ENCODE data around the gene GPR176. TPM values are rescaled to one million over a fixed set of nuclear protein-coding genes. Genes with fewer than 3 reads are reported as not detected.

Gene GPR176
- total RNA-seq, 2 experiments from 2014 or later = 0.57 TPM; not detected in 1

DNA sequence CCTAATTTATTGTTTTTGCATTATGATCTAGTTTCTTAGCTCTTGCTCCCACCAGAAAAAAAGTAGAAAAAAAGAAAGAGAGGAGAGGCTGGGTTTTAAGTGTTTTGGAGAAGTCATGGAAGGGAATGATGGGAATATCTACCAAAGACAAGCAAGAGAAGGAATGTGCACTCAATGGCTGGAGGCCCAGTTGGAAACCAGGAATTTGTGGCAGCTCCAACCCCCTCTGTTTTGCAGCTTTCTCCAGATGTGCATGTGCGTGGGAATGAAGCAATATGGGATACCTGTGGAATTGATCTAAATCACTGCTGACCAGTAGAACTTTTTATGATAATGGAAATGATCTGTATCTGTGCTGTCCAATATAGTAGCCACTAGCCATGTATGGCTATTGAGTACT, 41.0 kb upstream of the GPR176 start:
- Histone ChIP-seq H3K79me2 (ENCODE audit: insufficient read depth, low read depth, low read length) (no peaks in the 10 kb centered on the region), H3K27ac (ENCODE audit: low read depth, low read length, poor library complexity, severe bottlenecking) (no peak overlapping the region), H4K20me1 (ENCODE audit: insufficient read depth, low read length) (no peaks in the 10 kb centered on the region), H3K4me3 (ENCODE audit: low read depth, low read length, poor library complexity, severe bottlenecking) (no peak overlapping the region), H2AFZ (ENCODE audit: low read length) (no peak overlapping the region), H3K4me1 (ENCODE audit: insufficient read depth, low read length, poor library complexity, severe bottlenecking) (no peaks in the 10 kb centered on the region), H3K36me3 (ENCODE audit: insufficient read depth, low read length) (no peaks in the 10 kb centered on the region), H3K9me2 (ENCODE audit: insufficient read depth, low read length) (no peaks in the 10 kb centered on the region), H3K9me3 (ENCODE audit: low read length) (no peaks in the 10 kb centered on the region), H3K4me2 (ENCODE audit: low read length) (no peak overlapping the region)
- TF ChIP-seq EZH2phosphoT487 (IDR thresholded peaks at IDR 0.05; ENCODE audit: borderline replicate concordance, low read depth, low read length) (no peak), CTCF (conservative IDR thresholded peaks at IDR 0.05; ENCODE audit: low read length) (no peak)
- no TSS peak for BruUV-seq (replicated peaks)
- intact Hi-C loops (cut with micrococcal nuclease; ENCODE audit: unreplicated experiment) = no loop called here
- DNase-seq (ENCODE audit: low spot score) = no peak
- CTCF ChIA-PET (ENCODE audit: unreplicated experiment) = no interaction called here
- POLR2A ChIA-PET = no interaction called here

DNA sequence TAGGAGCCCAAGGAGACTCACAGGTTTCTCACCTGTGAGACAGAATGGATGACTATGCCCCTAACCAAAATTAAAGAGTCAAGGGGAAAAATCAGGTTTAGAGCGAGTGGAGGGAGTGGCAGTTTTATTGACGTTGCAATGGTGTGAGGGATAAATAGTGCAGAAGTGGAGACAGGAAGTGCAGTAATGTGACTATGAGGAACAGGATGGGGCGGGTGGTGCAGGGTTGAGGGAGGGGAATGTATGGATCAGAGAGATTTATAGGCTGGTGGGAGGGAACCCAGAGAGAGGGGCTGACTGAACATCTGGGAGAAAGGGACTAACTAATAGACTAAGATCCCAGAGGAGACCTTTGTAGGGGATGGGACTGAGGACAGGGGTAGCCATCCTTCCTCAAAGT, 40.3 kb upstream of the GPR176 start:
- no peak overlapping the region for H3K4me3 ChIP-seq (ENCODE audit: low read depth, low read length, poor library complexity, severe bottlenecking)
- no peaks in the 10 kb centered on the region for H3K9me2 ChIP-seq (ENCODE audit: insufficient read depth, low read length)
- H3K4me2 ChIP-seq (ENCODE audit: low read length) = no peak overlapping the region
- no peaks in the 10 kb centered on the region for H3K4me1 ChIP-seq (ENCODE audit: insufficient read depth, low read length, poor library complexity, severe bottlenecking)
- no peak for DNase-seq (ENCODE audit: low spot score)
- H3K9me3 ChIP-seq (ENCODE audit: low read length) = no peaks in the 10 kb centered on the region
- no peak overlapping the region for H2AFZ ChIP-seq (ENCODE audit: low read length)
- intact Hi-C loops (cut with micrococcal nuclease; ENCODE audit: unreplicated experiment) = no loop called here
- BruUV-seq (replicated peaks) = no TSS peak
- H3K79me2 ChIP-seq (ENCODE audit: insufficient read depth, low read depth, low read length) = no peaks in the 10 kb centered on the region
- H3K36me3 ChIP-seq (ENCODE audit: insufficient read depth, low read length) = no peaks in the 10 kb centered on the region
- no peak overlapping the region for H3K27ac ChIP-seq (ENCODE audit: low read depth, low read length, poor library complexity, severe bottlenecking)
- no peak for TF ChIP-seq EZH2phosphoT487 (IDR thresholded peaks at IDR 0.05; ENCODE audit: borderline replicate concordance, low read depth, low read length)
- no peak for TF ChIP-seq CTCF (conservative IDR thresholded peaks at IDR 0.05; ENCODE audit: low read length)
- ChIA-PET POLR2A (no interaction called here), CTCF (ENCODE audit: unreplicated experiment) (no interaction called here)
- no peaks in the 10 kb centered on the region for H4K20me1 ChIP-seq (ENCODE audit: insufficient read depth, low read length)

DNA sequence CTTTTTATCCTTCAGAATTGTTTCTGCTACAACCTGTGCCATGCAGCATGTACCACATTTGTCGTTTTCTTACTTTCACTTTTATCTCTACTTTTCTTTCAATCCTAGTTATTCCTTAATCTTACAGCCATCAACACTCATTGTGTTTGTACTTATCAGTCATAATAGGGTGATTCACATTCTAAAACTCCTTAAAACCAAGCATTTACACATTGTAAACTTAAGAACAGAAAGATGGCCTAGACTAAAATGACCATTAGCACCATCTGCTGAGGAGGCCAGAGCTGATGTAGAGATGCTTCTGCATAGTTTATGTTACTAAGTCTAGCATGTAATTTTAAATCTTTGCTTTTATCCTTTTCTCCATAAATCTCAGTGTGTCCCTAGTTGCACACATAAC, 39.3 kb upstream of the GPR176 start:
- CTCF ChIA-PET (ENCODE audit: unreplicated experiment) = no interaction called here
- H3K36me3 ChIP-seq (ENCODE audit: insufficient read depth, low read length) = no peaks in the 10 kb centered on the region
- H3K4me2 ChIP-seq (ENCODE audit: low read length) = no peak overlapping the region
- H3K9me2 ChIP-seq (ENCODE audit: insufficient read depth, low read length) = no peaks in the 10 kb centered on the region
- no TSS peak for BruUV-seq (replicated peaks)
- H3K4me1 ChIP-seq (ENCODE audit: insufficient read depth, low read length, poor library complexity, severe bottlenecking) = no peaks in the 10 kb centered on the region
- no peaks in the 10 kb centered on the region for H3K9me3 ChIP-seq (ENCODE audit: low read length)
- no peak overlapping the region for H2AFZ ChIP-seq (ENCODE audit: low read length)
- H3K4me3 ChIP-seq (ENCODE audit: low read depth, low read length, poor library complexity, severe bottlenecking) = no peak overlapping the region
- TF ChIP-seq EZH2phosphoT487 (IDR thresholded peaks at IDR 0.05; ENCODE audit: borderline replicate concordance, low read depth, low read length) (no peak), CTCF (conservative IDR thresholded peaks at IDR 0.05; ENCODE audit: low read length) (no peak)
- POLR2A ChIA-PET = interaction anchor here (0.7 kb wide), 1 partner anchor 160 kb away, joined by 4 read pairs; no protein-coding TSS in a partner anchor
- no peaks in the 10 kb centered on the region for H4K20me1 ChIP-seq (ENCODE audit: insufficient read depth, low read length)
- intact Hi-C loops (cut with micrococcal nuclease; ENCODE audit: unreplicated experiment) = no loop called here
- H3K79me2 ChIP-seq (ENCODE audit: insufficient read depth, low read depth, low read length) = no peaks in the 10 kb centered on the region
- H3K27ac ChIP-seq (ENCODE audit: low read depth, low read length, poor library complexity, severe bottlenecking) = no peak overlapping the region
- no peak for DNase-seq (ENCODE audit: low spot score)

All from OCI-LY7 (cell line).